ENCODE measurements around the gene ATG10. TPM values are rescaled to one million over a fixed set of nuclear protein-coding genes. Genes with fewer than 3 reads are reported as not detected.
"Not testable (repeated sequence)": the region's sequence is repeated elsewhere in the genome, so short reads cannot be mapped to it uniquely, and the experiment has no call there.

Gene ATG10
- total and polyA plus RNA-seq, 2 of the 13 experiments (the other 11 are each of a cell fraction or from before 2014, with no cell fraction given): 2.0 to 5.7 TPM

- Histone ChIP-seq H3K4me2 (ENCODE audit: low read depth, low read length) (no peak overlapping the region), H3K4me1 (ENCODE audit: insufficient read depth, low read length) (no peaks in the 10 kb centered on the region), H3K27me3 (ENCODE audit: control insufficient read depth in 1 of 2, insufficient read depth in 2 of 2, low read length in 2 of 2) (no peaks in the 10 kb centered on the region), H3K9ac (ENCODE audit: insufficient read depth, low read depth, low read length) (no peak overlapping the region), H3K36me3 (replicated peaks in 1 of 2; ENCODE audit: control insufficient read depth in 1 of 2, insufficient read depth in 2 of 2, low read length in 2 of 2) (no peaks in the 10 kb centered on the region), H3K4me3 (replicated peaks in 1 of 3; ENCODE audit: insufficient read depth in 1 of 3, low read depth in 2 of 3, low read length in 3 of 3) (no peak overlapping the region), H4K20me1 (ENCODE audit: insufficient read depth, low read length) (no peaks in the 10 kb centered on the region), H3K9me3 (ENCODE audit: low read length) (no peaks in the 10 kb centered on the region), H2AFZ (ENCODE audit: low read length) (no peak overlapping the region), H3K79me2 (ENCODE audit: insufficient read depth, low read length) (no peaks in the 10 kb centered on the region), H3K27ac (ENCODE audit: extremely low read length, insufficient read depth, low read length) (no peak overlapping the region)
- CTCF ChIA-PET (ENCODE audit: low intra/inter-chr PET ratio, low total read pairs): no interaction called here
- TF ChIP-seq ZFP36L2 (CRISPR knock-in tag; IDR thresholded peaks at IDR 0.05) (no peak), FOXK2 (IDR thresholded peaks at IDR 0.05) (no peak), ZNF619 (CRISPR knock-in tag; IDR thresholded peaks at IDR 0.05) (no peak), ZHX1 (CRISPR knock-in tag; IDR thresholded peaks at IDR 0.05; ENCODE audit: low read depth) (no peak), ZNF20 (CRISPR knock-in tag; IDR thresholded peaks at IDR 0.05) (no peak), IKZF5 (CRISPR knock-in tag; IDR thresholded peaks at IDR 0.05) (no peak), RBM22 (optimal IDR thresholded peaks at IDR 0.05; ENCODE audit: low read length) (no peak), DDIT3 (CRISPR knock-in tag; IDR thresholded peaks at IDR 0.05) (no peak), ZNF234 (CRISPR knock-in tag; conservative IDR thresholded peaks at IDR 0.05) (no peak), CC2D1A (CRISPR knock-in tag; IDR thresholded peaks at IDR 0.05) (no peak), NCOR1 (IDR thresholded peaks at IDR 0.05; ENCODE audit: borderline replicate concordance, low read length) (no peak), BRCA1 (CRISPR knock-in tag; IDR thresholded peaks at IDR 0.05) (no peak), ZNF850 (CRISPR knock-in tag; conservative IDR thresholded peaks at IDR 0.05) (no peak), SMYD3 (CRISPR knock-in tag; IDR thresholded peaks at IDR 0.05) (no peak), ZNF274 (CRISPR knock-in tag; IDR thresholded peaks at IDR 0.05) (no peak), MAZ (IDR thresholded peaks at IDR 0.05; ENCODE audit: borderline replicate concordance, low read depth, low read length) (no peak), MAZ (CRISPR knock-in tag; IDR thresholded peaks at IDR 0.05; ENCODE audit: low read depth) (no peak), KLF9 (CRISPR knock-in tag; IDR thresholded peaks at IDR 0.05; ENCODE audit: low read depth) (no peak), ZC3H4 (CRISPR knock-in tag; IDR thresholded peaks at IDR 0.05; ENCODE audit: borderline replicate concordance) (no peak)
- intact Hi-C loops (cut with micrococcal nuclease; ENCODE audit: unreplicated experiment): no loop called here
- no peak for DNase-seq (ENCODE audit: low spot score)
- POLR2A ChIA-PET: no interaction called here
- in situ Hi-C loops (cut with HindIII; ENCODE audit: extremely low pct_ligation_motif_present, low pct_unique_long_range_greater_than_20kb): no loop called here
- FAIRE-seq: no peak
- no TSS peak for BruUV-seq (replicated peaks)
- no peak for ATAC-seq
Measured at GRCh38 chr5:82066791-82067190, 95.0 kb downstream of the ATG10 start.

- DNase-seq (ENCODE audit: low spot score); H3K9me3 ChIP-seq (ENCODE audit: low read length); H3K79me2 ChIP-seq (ENCODE audit: insufficient read depth, low read length); H3K27me3 ChIP-seq (ENCODE audit: control insufficient read depth in 1 of 2, insufficient read depth in 2 of 2, low read length in 2 of 2); H3K4me2 ChIP-seq (ENCODE audit: low read depth, low read length); POLR2A ChIA-PET; H3K4me3 ChIP-seq (replicated peaks in 1 of 3; ENCODE audit: insufficient read depth in 1 of 3, low read depth in 2 of 3, low read length in 3 of 3); H3K4me1 ChIP-seq (ENCODE audit: insufficient read depth, low read length); H2AFZ ChIP-seq (ENCODE audit: low read length); H3K36me3 ChIP-seq (replicated peaks in 1 of 2; ENCODE audit: control insufficient read depth in 1 of 2, insufficient read depth in 2 of 2, low read length in 2 of 2); BruUV-seq (replicated peaks); H4K20me1 ChIP-seq (ENCODE audit: insufficient read depth, low read length); in situ Hi-C loops (cut with HindIII; ENCODE audit: extremely low pct_ligation_motif_present, low pct_unique_long_range_greater_than_20kb); ATAC-seq; H3K9ac ChIP-seq (ENCODE audit: insufficient read depth, low read depth, low read length); FAIRE-seq; H3K27ac ChIP-seq (ENCODE audit: extremely low read length, insufficient read depth, low read length); intact Hi-C loops (cut with micrococcal nuclease; ENCODE audit: unreplicated experiment); CTCF ChIA-PET (ENCODE audit: low intra/inter-chr PET ratio, low total read pairs): not testable (repeated sequence)
- WGBS (ENCODE audit: low lambda C conversion rate): 96% methylated on average over 3 of the region's 3 CpGs
Measured at GRCh38 chr5:82068042-82068441, 96.2 kb downstream of the ATG10 start.
